Activated naive CD8-positive, alpha-beta T cell treated with anti-CD3 and anti-CD28 coated beads, Interleukin-2, amount 50 U/mL, for 24 hours (primary cell): ENCODE measurements around the gene BBS9.
A peak's percentile ranks its signal among the peaks of the same experiment; 100 is the strongest.
"Not testable (repeated sequence)": the region's sequence is repeated elsewhere in the genome, so short reads cannot be mapped to it uniquely, and the experiment has no call there.

Experiments used
- ATAC-seq: fragments of 150-1000 bp; cut with Tn5 transposase; one replicate; pipeline ENCODE4 v1.10.0; 2021
- DNase-seq: peaks from one replicate; pipeline ENCODE4 v3.0.0; 2021
- H3K27ac Mint-ChIP-seq: one replicate; pipeline ENCODE4 v1.8.0; 2021; ENCODE audit warnings: mild to moderate bottlenecking, mixed read lengths
- H3K27me3 Mint-ChIP-seq: one replicate; pipeline ENCODE4 v1.8.0; 2021; ENCODE audit warnings: mixed read lengths
- H3K36me3 Mint-ChIP-seq: one replicate; pipeline ENCODE4 v1.8.0; 2021; ENCODE audit warnings: low read depth, mixed read lengths
- H3K4me1 Mint-ChIP-seq: one replicate; pipeline ENCODE4 v1.8.0; 2021; ENCODE audit warnings: mixed read lengths
- H3K4me3 Mint-ChIP-seq: one replicate; pipeline ENCODE4 v1.8.0; 2021; ENCODE audit warnings: mild to moderate bottlenecking, moderate library complexity, mixed read lengths
- H3K9me3 Mint-ChIP-seq: one replicate; pipeline ENCODE4 v1.8.0; 2021; ENCODE audit warnings: mixed read lengths

The BBS9 gene

GRCh38 chr7:33250421-33250871 is 121.1 kb downstream of the BBS9 start:
- Mint-ChIP-seq H3K27me3 (no peaks in the 10 kb centered on the region), H3K4me1 (no peaks in the 10 kb centered on the region), H3K4me3 (no peak overlapping the region), H3K9me3 (no peaks in the 10 kb centered on the region), H3K27ac (no peak overlapping the region), H3K36me3 (peaks cover 6% of the 10 kb centered on the region)
- no peak for DNase-seq
- no peak for ATAC-seq

- Mint-ChIP-seq H3K27ac (no peak overlapping the region), H3K36me3 (peaks cover 6% of the 10 kb centered on the region), H3K4me3 (no peak overlapping the region), H3K27me3 (no peaks in the 10 kb centered on the region), H3K9me3 (no peaks in the 10 kb centered on the region), H3K4me1 (no peaks in the 10 kb centered on the region)
- ATAC-seq (no peak), DNase-seq (no peak)
Measured at GRCh38 chr7:33251301-33251700, 121.9 kb downstream of the BBS9 start.

- H3K4me1 Mint-ChIP-seq, result peaks cover 7% of the 10 kb centered on the region
- H3K4me3 Mint-ChIP-seq, result no peak overlapping the region
- no peaks in the 10 kb centered on the region for H3K27me3 Mint-ChIP-seq
Measured at GRCh38 chr7:33258491-33258951, 129.2 kb downstream of the BBS9 start.

GRCh38 chr7:33261585-33261984 is 132.2 kb downstream of the BBS9 start:
- Mint-ChIP-seq H3K4me3 (no peak overlapping the region), H3K27me3 (no peaks in the 10 kb centered on the region), H3K36me3 (peaks cover 2% of the 10 kb centered on the region), H3K27ac (no peak overlapping the region), H3K9me3 (no peaks in the 10 kb centered on the region), H3K4me1 (peaks cover 7% of the 10 kb centered on the region)
- DNase-seq (no peak), ATAC-seq (peak; percentile 57)

More at GRCh38 chr7:33258491-33258951, 129.2 kb downstream of the BBS9 start:
- DNase-seq (no peak), ATAC-seq (no peak)
- Mint-ChIP-seq H3K36me3 (peaks cover 2% of the 10 kb centered on the region), H3K27ac (no peak overlapping the region), H3K9me3 (no peaks in the 10 kb centered on the region)

GRCh38 chr7:33262476-33262875 is 133.1 kb downstream of the BBS9 start:
- Mint-ChIP-seq H3K27ac (no peak overlapping the region), H3K4me1 (peaks cover 7% of the 10 kb centered on the region), H3K27me3 (no peaks in the 10 kb centered on the region), H3K9me3 (no peaks in the 10 kb centered on the region), H3K4me3 (no peak overlapping the region), H3K36me3 (no peaks in the 10 kb centered on the region)
- DNase-seq, result no peak
- no peak for ATAC-seq

- not testable (repeated sequence) for DNase-seq, H3K27me3 Mint-ChIP-seq, H3K4me1 Mint-ChIP-seq, H3K4me3 Mint-ChIP-seq, ATAC-seq, H3K27ac Mint-ChIP-seq
- H3K36me3 Mint-ChIP-seq, result peaks cover 13% of the 10 kb centered on the region
- H3K9me3 Mint-ChIP-seq, result peaks cover 28% of the 10 kb centered on the region
Measured at GRCh38 chr7:33271839-33272371, 142.5 kb downstream of the BBS9 start.

- peaks cover 40% of the 10 kb centered on the region for H3K9me3 Mint-ChIP-seq
- ATAC-seq, result no peak
- no peaks in the 10 kb centered on the region for H3K4me1 Mint-ChIP-seq
- no peak overlapping the region for H3K4me3 Mint-ChIP-seq
- no peaks in the 10 kb centered on the region for H3K27me3 Mint-ChIP-seq
- DNase-seq, result no peak
- peaks cover 22% of the 10 kb centered on the region for H3K36me3 Mint-ChIP-seq
- H3K27ac Mint-ChIP-seq, result no peak overlapping the region
Measured at GRCh38 chr7:33273356-33273755, 144.0 kb downstream of the BBS9 start.

- no peaks in the 10 kb centered on the region for H3K27me3 Mint-ChIP-seq
- DNase-seq (no peak), ATAC-seq (no peak)
- H3K27ac Mint-ChIP-seq, result no peak overlapping the region
- no peaks in the 10 kb centered on the region for H3K4me1 Mint-ChIP-seq
- peaks cover 32% of the 10 kb centered on the region for H3K36me3 Mint-ChIP-seq
- no peak overlapping the region for H3K4me3 Mint-ChIP-seq
- peaks cover 43% of the 10 kb centered on the region for H3K9me3 Mint-ChIP-seq
Measured at GRCh38 chr7:33276325-33276724, 147.0 kb downstream of the BBS9 start.

- H3K4me3 Mint-ChIP-seq, result no peak overlapping the region
- no peak for ATAC-seq
Measured at GRCh38 chr7:33276729-33277128, 147.4 kb downstream of the BBS9 start.

GRCh38 chr7:33278095-33278494 is 148.7 kb downstream of the BBS9 start:
- no peak overlapping the region for H3K4me3 Mint-ChIP-seq
- DNase-seq (no peak), ATAC-seq (no peak)
- H3K9me3 Mint-ChIP-seq, result peaks cover 36% of the 10 kb centered on the region
- no peaks in the 10 kb centered on the region for H3K27me3 Mint-ChIP-seq
- peaks cover 29% of the 10 kb centered on the region for H3K36me3 Mint-ChIP-seq
- H3K27ac Mint-ChIP-seq, result no peak overlapping the region
- no peaks in the 10 kb centered on the region for H3K4me1 Mint-ChIP-seq

More at GRCh38 chr7:33276729-33277128, 147.4 kb downstream of the BBS9 start:
- H3K4me1 Mint-ChIP-seq, result no peaks in the 10 kb centered on the region
- H3K36me3 Mint-ChIP-seq, result peaks cover 32% of the 10 kb centered on the region
- H3K27ac Mint-ChIP-seq, result no peak overlapping the region
- no peaks in the 10 kb centered on the region for H3K27me3 Mint-ChIP-seq
- no peak for DNase-seq
- peaks cover 39% of the 10 kb centered on the region for H3K9me3 Mint-ChIP-seq

- no peak for ATAC-seq
- no peak for DNase-seq
- no peaks in the 10 kb centered on the region for H3K4me1 Mint-ChIP-seq
- no peak overlapping the region for H3K27ac Mint-ChIP-seq
- H3K4me3 Mint-ChIP-seq, result no peak overlapping the region
- H3K27me3 Mint-ChIP-seq, result no peaks in the 10 kb centered on the region
- peaks cover 29% of the 10 kb centered on the region for H3K9me3 Mint-ChIP-seq
- H3K36me3 Mint-ChIP-seq, result peaks cover 24% of the 10 kb centered on the region
Measured at GRCh38 chr7:33286501-33286900, 157.1 kb downstream of the BBS9 start.

GRCh38 chr7:33287738-33288137 is 158.4 kb downstream of the BBS9 start:
- peaks cover 24% of the 10 kb centered on the region for H3K36me3 Mint-ChIP-seq
- H3K9me3 Mint-ChIP-seq, result peaks cover 29% of the 10 kb centered on the region
- no peak for DNase-seq
- no peak overlapping the region for H3K27ac Mint-ChIP-seq
- no peaks in the 10 kb centered on the region for H3K4me1 Mint-ChIP-seq
- ATAC-seq, result no peak
- no peak overlapping the region for H3K4me3 Mint-ChIP-seq
- no peaks in the 10 kb centered on the region for H3K27me3 Mint-ChIP-seq

GRCh38 chr7:33298848-33299247 is 169.5 kb downstream of the BBS9 start:
- Mint-ChIP-seq H3K27me3 (no peaks in the 10 kb centered on the region), H3K4me1 (no peaks in the 10 kb centered on the region), H3K9me3 (peaks cover 41% of the 10 kb centered on the region), H3K4me3 (no peak overlapping the region), H3K27ac (no peak overlapping the region), H3K36me3 (peaks cover 26% of the 10 kb centered on the region)
- ATAC-seq (no peak), DNase-seq (no peak)

- H3K27me3 Mint-ChIP-seq, result no peaks in the 10 kb centered on the region
- H3K27ac Mint-ChIP-seq, result no peak overlapping the region
- peaks cover 36% of the 10 kb centered on the region for H3K9me3 Mint-ChIP-seq
- no peak for ATAC-seq
- H3K36me3 Mint-ChIP-seq, result peaks cover 26% of the 10 kb centered on the region
- H3K4me1 Mint-ChIP-seq, result no peaks in the 10 kb centered on the region
- no peak overlapping the region for H3K4me3 Mint-ChIP-seq
- DNase-seq, result no peak
Measured at GRCh38 chr7:33299425-33299824, 170.1 kb downstream of the BBS9 start.

- DNase-seq (no peak), ATAC-seq (no peak)
- H3K27ac Mint-ChIP-seq, result no peak overlapping the region
- H3K4me1 Mint-ChIP-seq, result no peaks in the 10 kb centered on the region
- H3K36me3 Mint-ChIP-seq, result peaks cover 27% of the 10 kb centered on the region
- no peak overlapping the region for H3K4me3 Mint-ChIP-seq
- no peaks in the 10 kb centered on the region for H3K27me3 Mint-ChIP-seq
- H3K9me3 Mint-ChIP-seq, result peaks cover 35% of the 10 kb centered on the region
Measured at GRCh38 chr7:33300131-33300530, 170.8 kb downstream of the BBS9 start.

- Mint-ChIP-seq H3K27me3 (no peaks in the 10 kb centered on the region), H3K9me3 (peaks cover 42% of the 10 kb centered on the region), H3K4me3 (no peak overlapping the region), H3K4me1 (no peaks in the 10 kb centered on the region), H3K27ac (no peak overlapping the region), H3K36me3 (peaks cover 31% of the 10 kb centered on the region)
- no peak for DNase-seq
- ATAC-seq, result no peak
Measured at GRCh38 chr7:33300742-33301141, 171.4 kb downstream of the BBS9 start.
